GM23338 (cell line): ENCODE data around the gene LEKR1. TPM values are rescaled to one million over a fixed set of nuclear protein-coding genes. Genes with fewer than 3 reads are reported as not detected.

Source experiments
- ATAC-seq: fragments of 200-7000 bp; cut with Tn5 transposase; 3 replicates; pipeline ENCODE4 v1.9.1; 2020
- DNase-seq: peaks from one replicate; pipeline ENCODE4 v3.0.0-alpha.2; 2015; ENCODE audit warnings: low spot score
- H2AFZ ChIP-seq: fragments of 200-600 bp; sonication (generic); 2 replicates; pipeline ENCODE4 v1.8.0; 2016; ENCODE audit warnings: antibody characterized with exemption, mild to moderate bottlenecking, moderate library complexity
- H3F3A ChIP-seq: fragments of 200-600 bp; sonication (generic); replicated peaks from 2 replicates; pipeline ENCODE4 v1.8.0; 2017; ENCODE audit warnings: antibody characterized with exemption, mixed run types, low read depth
- H3K27ac ChIP-seq: fragments of 200-600 bp; sonication (generic); 2 replicates; pipeline ENCODE4 v1.6.1; 2016; ENCODE audit warnings: low read depth
- H3K27me3 ChIP-seq: fragments of 200-600 bp; sonication (generic); 2 replicates; pipeline ENCODE4 v1.8.0; 2016; ENCODE audit warnings: mild to moderate bottlenecking, mixed run types, moderate library complexity; ENCODE audit not compliant: insufficient read depth
- H3K36me3 ChIP-seq: fragments of 200-600 bp; sonication (generic); 2 replicates; pipeline ENCODE4 v1.8.0; 2016; ENCODE audit warnings: mild to moderate bottlenecking; ENCODE audit not compliant: insufficient read depth
- H3K4me1 ChIP-seq: fragments of 200-600 bp; sonication (generic); 2 replicates; pipeline ENCODE4 v1.8.0; 2016; ENCODE audit warnings: mild to moderate bottlenecking, moderate library complexity; ENCODE audit not compliant: insufficient read depth
- H3K4me2 ChIP-seq: fragments of 200-600 bp; sonication (generic); 2 replicates; pipeline ENCODE4 v1.7.1; 2017; ENCODE audit warnings: mixed run types
- H3K4me3 ChIP-seq: fragments of 200-600 bp; sonication (generic); 2 replicates; pipeline ENCODE4 v1.6.1; 2016; ENCODE audit warnings: mixed run types
- H3K79me2 ChIP-seq: fragments of 200-600 bp; sonication (generic); replicated peaks from 2 replicates; pipeline ENCODE4 v1.8.0; 2017; ENCODE audit warnings: mild to moderate bottlenecking; ENCODE audit not compliant: insufficient read depth
- H3K9me2 ChIP-seq: fragments of 200-600 bp; sonication (generic); 2 replicates; pipeline ENCODE4 v1.8.0; 2017; ENCODE audit not compliant: insufficient read depth
- H4K20me1 ChIP-seq: fragments of 200-600 bp; sonication (generic); replicated peaks from 2 replicates; pipeline ENCODE4 v1.8.0; 2017; ENCODE audit warnings: mild to moderate bottlenecking; ENCODE audit not compliant: insufficient read depth
- H3K27ac Mint-ChIP-seq: 2 replicates; pipeline ENCODE4 v1.8.0; 2020; ENCODE audit warnings: inconsistent platforms, mild to moderate bottlenecking, moderate library complexity, mixed read lengths
- H3K27me3 Mint-ChIP-seq: 3 replicates; pipeline ENCODE4 v1.8.0; 2022; ENCODE audit warnings: low read depth, mild to moderate bottlenecking, moderate library complexity, mixed read lengths, inconsistent platforms; ENCODE audit not compliant: insufficient read depth, poor library complexity
- H3K36me3 Mint-ChIP-seq: 3 replicates; pipeline ENCODE4 v1.8.0; 2021; ENCODE audit warnings: low read depth, mild to moderate bottlenecking, inconsistent platforms, moderate library complexity, mixed read lengths
- H3K4me1 Mint-ChIP-seq: 3 replicates; pipeline ENCODE4 v1.8.0; 2020; ENCODE audit warnings: mild to moderate bottlenecking, inconsistent platforms, mixed read lengths
- H3K4me3 Mint-ChIP-seq: 3 replicates; pipeline ENCODE4 v1.8.0; 2021; ENCODE audit warnings: moderate library complexity, mild to moderate bottlenecking, inconsistent platforms, mixed read lengths
- H3K9me3 Mint-ChIP-seq: 3 replicates; pipeline ENCODE4 v1.8.0; 2020; ENCODE audit warnings: moderate library complexity, mild to moderate bottlenecking, inconsistent platforms, mixed read lengths
- CREB1 ChIP-seq: fragments of 250-450 bp; sonication (Bioruptor Pico); IDR thresholded peaks from 2 replicates; pipeline ENCODE4 v1.5.0; 2020; ENCODE audit warnings: low read depth, mild to moderate bottlenecking, moderate library complexity
- EZH2phosphoT487 ChIP-seq: fragments of 200-600 bp; sonication (generic); IDR thresholded peaks from one replicate; pipeline ENCODE4 v1.8.1; 2018; ENCODE audit warnings: antibody characterized with exemption; ENCODE audit not compliant: unreplicated experiment
- JUNB ChIP-seq: IDR thresholded peaks from one replicate; pipeline ENCODE4 v1.6.1; 2016; ENCODE audit warnings: antibody characterized with exemption; ENCODE audit not compliant: unreplicated experiment
- POLR2AphosphoS5 ChIP-seq: IDR thresholded peaks from 2 replicates; pipeline ENCODE4 v1.6.1; 2016; ENCODE audit warnings: antibody characterized with exemption, low read depth
- REST ChIP-seq: IDR thresholded peaks from one replicate; pipeline ENCODE4 v1.6.1; 2018; ENCODE audit warnings: antibody characterized with exemption; ENCODE audit not compliant: unreplicated experiment
- STAT1 ChIP-seq: IDR thresholded peaks from one replicate; pipeline ENCODE4 v1.6.1; 2016; ENCODE audit warnings: antibody characterized with exemption; ENCODE audit not compliant: unreplicated experiment
- ZNF114 ChIP-seq: fragments of 250-450 bp; sonication (Bioruptor Pico); IDR thresholded peaks from 2 replicates; pipeline ENCODE4 v1.5.0; 2020; ENCODE audit warnings: mild to moderate bottlenecking, moderate library complexity
- ZNF331 ChIP-seq: fragments of 250-450 bp; sonication (Bioruptor Pico); IDR thresholded peaks from 2 replicates; pipeline ENCODE4 v1.5.0; 2020; ENCODE audit warnings: low read depth, mild to moderate bottlenecking, moderate library complexity
- ZNF462 ChIP-seq: fragments of 250-450 bp; sonication (Bioruptor Pico); IDR thresholded peaks from 2 replicates; pipeline ENCODE4 v1.5.0; 2020; ENCODE audit warnings: mild to moderate bottlenecking, moderate library complexity
- polyA plus RNA-seq: library from polyadenylated mRNA; unstranded; fragments of >200 nt; fragmentation: Nextera tagmentation; extraction: Ambion mirVana; gene quantifications from 2 replicates; pipeline ENCODE4 v1.2.1, GENCODE V29; 2016
- total RNA-seq: library from RNA; depleted of rRNA; stranded (reverse); fragments of >200 nt; shearing (Covaris generic); gene quantifications from 2 replicates; pipeline ENCODE4 v1.2.3, GENCODE V29; 2014

LEKR1 gene
- total and polyA plus RNA-seq, 2 experiments from 2014 or later, result not detected

GRCh38 chr3:156923349-156923748 is 97.2 kb downstream of the LEKR1 start:
- no peaks in the 10 kb centered on the region for H3K79me2 ChIP-seq
- H3K4me3 ChIP-seq, result no peak overlapping the region
- no peak overlapping the region for H3K27ac ChIP-seq
- TF ChIP-seq CREB1 (CRISPR knock-in tag), result no peak
- TF ChIP-seq REST, result no peak
- TF ChIP-seq EZH2phosphoT487, result no peak
- TF ChIP-seq ZNF114 (CRISPR knock-in tag), result no peak
- no peak for TF ChIP-seq STAT1
- no peak for TF ChIP-seq POLR2AphosphoS5
- no peak for TF ChIP-seq ZNF331 (CRISPR knock-in tag)
- no peak for TF ChIP-seq JUNB
- Mint-ChIP-seq H3K27me3 (no peaks in the 10 kb centered on the region), H3K4me1 (peaks cover 6% of the 10 kb centered on the region; the same call in 2 of the 3 replicates), H3K4me3 (no peak overlapping the region), H3K27ac (no peak overlapping the region), H3K9me3 (peaks cover 10% of the 10 kb centered on the region), H3K36me3 (peaks cover 7% of the 10 kb centered on the region; the same call in 1 of the 3 replicates)
- no peaks in the 10 kb centered on the region for H3K36me3 ChIP-seq
- no peaks in the 10 kb centered on the region for H3F3A ChIP-seq
- H2AFZ ChIP-seq, result no peak overlapping the region
- H3K27me3 ChIP-seq, result no peaks in the 10 kb centered on the region
- no peak for ATAC-seq
- H3K9me2 ChIP-seq, result no peaks in the 10 kb centered on the region
- H3K4me2 ChIP-seq, result no peak overlapping the region
- DNase-seq, result no peak
- peaks cover 8% of the 10 kb centered on the region for H3K4me1 ChIP-seq
- no peaks in the 10 kb centered on the region for H4K20me1 ChIP-seq

- no peak overlapping the region for H3K4me3 ChIP-seq
- H3K4me2 ChIP-seq, result no peak overlapping the region
Measured at GRCh38 chr3:156938724-156939123, 112.6 kb downstream of the LEKR1 start.

More at GRCh38 chr3:156938724-156939123, 112.6 kb downstream of the LEKR1 start:
- no peaks in the 10 kb centered on the region for H3K36me3 ChIP-seq
- H3K9me3 Mint-ChIP-seq, result no peaks in the 10 kb centered on the region
- no peaks in the 10 kb centered on the region for H3K36me3 Mint-ChIP-seq
- H3K27ac Mint-ChIP-seq, result no peak overlapping the region
- ATAC-seq (no peak), DNase-seq (no peak)
- H3K9me2 ChIP-seq, result no peaks in the 10 kb centered on the region
- H3K4me1 Mint-ChIP-seq, result no peaks in the 10 kb centered on the region
- TF ChIP-seq CREB1 (CRISPR knock-in tag) (no peak), REST (no peak), ZNF114 (CRISPR knock-in tag) (no peak), ZNF331 (CRISPR knock-in tag) (no peak), ZNF462 (CRISPR knock-in tag) (no peak)
- H3K27me3 ChIP-seq, result no peaks in the 10 kb centered on the region
- no peaks in the 10 kb centered on the region for H3K4me1 ChIP-seq
- no peaks in the 10 kb centered on the region for H3K27me3 Mint-ChIP-seq
- no peak overlapping the region for H3K4me3 Mint-ChIP-seq
- H3F3A ChIP-seq, result no peaks in the 10 kb centered on the region
- H3K27ac ChIP-seq, result no peak overlapping the region
- H4K20me1 ChIP-seq, result no peaks in the 10 kb centered on the region
- H3K79me2 ChIP-seq, result no peaks in the 10 kb centered on the region
- no peak overlapping the region for H2AFZ ChIP-seq
